NK-92 treated with Interleukin-12 subunit alpha and Interleukin-12 subunit beta, amount 100 ng/mL, for 24 hours (cell line): ENCODE measurements around the gene ADD1.

Source experiments
- DNase-seq: peaks from one replicate; lab custom pipeline; 2025; lab: John Stamatoyannopoulos, UW

Gene ADD1

GRCh38 chr4:2963966-2964471 lies 120.4 kb downstream of the ADD1 start:
- DNase-seq, result no peak

DNA sequence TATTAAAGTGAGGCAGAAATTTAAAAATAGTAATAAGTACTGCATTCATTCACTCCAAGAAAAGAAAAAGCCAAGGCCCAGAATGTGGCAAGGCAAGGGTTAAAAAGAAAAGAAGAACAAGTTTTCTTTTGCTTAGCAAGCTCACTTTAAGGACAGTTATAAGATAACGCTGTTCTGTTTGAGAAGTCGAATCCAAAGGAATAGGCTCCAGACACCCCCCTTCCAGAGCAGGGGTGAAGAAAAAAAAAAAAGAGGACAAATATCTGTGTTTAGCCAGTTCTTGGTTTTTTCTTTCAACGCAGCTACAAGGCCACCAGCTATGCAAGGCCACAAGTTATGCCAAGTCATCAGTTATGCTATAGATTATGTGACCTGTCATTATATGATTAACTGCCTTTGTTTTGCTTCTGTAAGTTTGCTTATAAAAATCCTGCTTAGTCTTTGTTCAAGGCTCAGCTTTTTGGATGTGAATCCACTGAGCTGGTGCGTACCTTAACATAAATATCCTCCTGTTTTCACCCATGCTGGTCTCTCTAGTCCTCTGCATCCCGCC lies 121.1 kb downstream of the ADD1 start:
- DNase-seq, result no peak

- DNase-seq, result no peak
Measured at GRCh38 chr4:2965262-2965661, 121.6 kb downstream of the ADD1 start.

- DNase-seq, result no peak
Measured at GRCh38 chr4:2968381-2968780, 124.7 kb downstream of the ADD1 start.

DNA sequence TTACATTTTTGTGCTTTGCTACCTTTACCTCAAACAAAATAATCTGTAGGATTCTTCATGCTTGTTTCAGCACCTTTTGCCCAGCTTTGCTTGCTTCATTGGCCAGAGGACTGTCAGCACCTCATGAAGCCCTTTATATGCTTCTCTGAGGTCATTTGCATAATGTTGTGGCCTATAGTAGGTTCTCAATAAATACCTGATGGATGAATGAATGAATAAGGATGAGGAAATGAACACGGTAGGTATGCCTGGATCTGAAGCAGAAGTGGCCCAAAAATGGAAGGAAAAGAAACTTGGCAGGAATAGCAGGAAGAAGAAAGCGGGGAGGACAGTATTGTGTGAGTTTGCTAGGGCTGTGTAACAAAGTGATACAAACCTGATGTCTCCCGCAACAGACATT lies 127.6 kb downstream of the ADD1 start:
- DNase-seq, result no peak

- no peak for DNase-seq
Measured at GRCh38 chr4:2977211-2978088, 133.8 kb downstream of the ADD1 start.
